ENCODE measurements around the gene PIF1.

DNA sequence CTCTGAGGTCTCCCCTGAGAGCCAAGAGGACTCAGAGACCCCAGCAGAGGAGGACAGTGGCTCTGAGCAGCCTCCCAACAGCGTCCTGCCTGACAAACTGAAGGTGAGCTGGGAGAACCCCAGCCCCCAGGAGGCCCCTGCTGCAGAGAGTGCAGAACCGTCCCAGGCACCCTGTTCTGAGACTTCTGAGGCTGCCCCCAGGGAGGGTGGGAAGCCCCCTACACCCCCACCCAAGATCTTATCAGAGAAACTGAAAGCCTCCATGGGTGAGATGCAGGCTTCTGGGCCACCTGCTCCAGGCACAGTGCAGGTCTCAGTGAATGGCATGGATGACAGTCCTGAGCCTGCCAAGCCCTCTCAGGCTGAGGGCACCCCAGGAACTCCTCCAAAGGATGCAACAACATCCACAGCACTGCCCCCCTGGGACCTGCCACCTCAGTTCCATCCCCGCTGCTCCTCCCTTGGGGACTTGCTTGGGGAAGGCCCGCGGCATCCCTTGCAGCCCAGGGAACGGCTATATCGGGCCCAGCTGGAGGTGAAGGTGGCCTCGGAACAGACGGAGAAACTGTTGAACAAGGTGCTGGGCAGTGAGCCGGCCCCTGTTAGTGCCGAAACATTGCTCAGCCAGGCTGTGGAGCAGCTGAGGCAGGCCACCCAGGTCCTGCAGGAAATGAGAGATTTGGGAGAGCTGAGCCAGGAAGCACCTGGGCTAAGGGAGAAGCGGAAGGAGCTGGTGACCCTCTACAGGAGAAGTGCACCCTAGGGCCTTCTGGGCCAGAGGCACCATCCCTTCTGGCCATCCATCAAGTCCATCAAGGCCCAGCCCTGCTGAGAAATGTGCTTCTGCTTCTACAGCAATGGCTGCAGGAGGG is 39.9 kb upstream of the PIF1 start:
- TF ChIP-seq, protein P1, sequence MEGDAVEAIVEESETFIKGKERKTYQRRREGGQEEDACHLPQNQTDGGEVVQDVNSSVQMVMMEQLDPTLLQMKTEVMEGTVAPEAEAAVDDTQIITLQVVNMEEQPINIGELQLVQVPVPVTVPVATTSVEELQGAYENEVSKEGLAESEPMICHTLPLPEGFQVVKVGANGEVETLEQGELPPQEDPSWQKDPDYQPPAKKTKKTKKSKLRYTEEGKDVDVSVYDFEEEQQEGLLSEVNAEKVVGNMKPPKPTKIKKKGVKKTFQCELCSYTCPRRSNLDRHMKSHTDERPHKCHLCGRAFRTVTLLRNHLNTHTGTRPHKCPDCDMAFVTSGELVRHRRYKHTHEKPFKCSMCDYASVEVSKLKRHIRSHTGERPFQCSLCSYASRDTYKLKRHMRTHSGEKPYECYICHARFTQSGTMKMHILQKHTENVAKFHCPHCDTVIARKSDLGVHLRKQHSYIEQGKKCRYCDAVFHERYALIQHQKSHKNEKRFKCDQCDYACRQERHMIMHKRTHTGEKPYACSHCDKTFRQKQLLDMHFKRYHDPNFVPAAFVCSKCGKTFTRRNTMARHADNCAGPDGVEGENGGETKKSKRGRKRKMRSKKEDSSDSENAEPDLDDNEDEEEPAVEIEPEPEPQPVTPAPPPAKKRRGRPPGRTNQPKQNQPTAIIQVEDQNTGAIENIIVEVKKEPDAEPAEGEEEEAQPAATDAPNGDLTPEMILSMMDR (IDR thresholded peaks at IDR 0.05; ENCODE audit: low read length), result no peak
- no peak for TF ChIP-seq EZH2phosphoT487 (IDR thresholded peaks at IDR 0.05; ENCODE audit: low read length)

Measured in MM.1S (cell line).